PC-3 (cell line): ENCODE data around the gene RXRB.

Experiments used
- EZH2phosphoT487 ChIP-seq: fragments of 300-600 bp; sonication (generic); IDR thresholded peaks from 2 replicates; pipeline ENCODE4 v1.6.1; 2018; ENCODE audit warnings: mild to moderate bottlenecking, antibody characterized with exemption, low read length, borderline replicate concordance
- TF ChIP-seq, protein P1 (sequence below): fragments of 300-600 bp; sonication (generic); conservative IDR thresholded peaks from 2 replicates; pipeline ENCODE4 v1.5.1; 2017; ENCODE audit warnings: antibody characterized with exemption, low read depth, mild to moderate bottlenecking, low read length

DNA sequence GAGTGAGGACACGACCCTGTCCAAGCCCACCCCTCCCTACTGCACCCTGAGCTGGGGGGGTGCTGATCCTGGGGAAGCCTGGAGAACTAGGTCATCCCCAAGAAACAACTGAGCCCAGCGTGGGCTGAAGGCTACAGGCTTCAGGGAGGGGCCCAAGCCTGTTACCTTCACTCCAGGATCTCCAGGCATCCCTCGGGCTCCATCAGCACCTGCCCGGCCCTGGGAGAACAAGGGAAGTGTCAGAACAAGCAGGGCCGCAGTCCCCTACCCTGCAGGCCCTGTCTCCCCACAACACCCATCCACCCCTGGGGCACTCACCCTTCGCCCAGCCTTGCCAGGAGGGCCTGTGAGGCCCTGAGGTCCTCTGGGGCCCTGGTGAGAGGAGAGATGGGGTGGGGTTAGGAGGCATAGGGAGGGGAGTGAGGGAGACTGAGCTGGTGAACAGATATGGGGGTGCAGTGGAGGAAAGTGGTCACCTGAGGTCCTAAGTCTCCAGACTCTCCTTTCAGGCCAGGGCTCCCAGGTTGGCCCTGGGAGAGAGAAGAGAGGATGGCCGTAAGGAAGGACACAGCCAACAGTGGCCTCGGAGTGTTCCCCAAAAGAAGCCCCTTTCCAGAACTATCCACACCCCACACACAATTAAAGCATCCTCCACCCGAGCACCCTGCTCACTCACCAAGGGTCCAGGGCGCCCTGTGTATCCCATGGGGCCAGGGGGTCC lies 21.6 kb downstream of the RXRB start:
- TF ChIP-seq, protein P1, sequence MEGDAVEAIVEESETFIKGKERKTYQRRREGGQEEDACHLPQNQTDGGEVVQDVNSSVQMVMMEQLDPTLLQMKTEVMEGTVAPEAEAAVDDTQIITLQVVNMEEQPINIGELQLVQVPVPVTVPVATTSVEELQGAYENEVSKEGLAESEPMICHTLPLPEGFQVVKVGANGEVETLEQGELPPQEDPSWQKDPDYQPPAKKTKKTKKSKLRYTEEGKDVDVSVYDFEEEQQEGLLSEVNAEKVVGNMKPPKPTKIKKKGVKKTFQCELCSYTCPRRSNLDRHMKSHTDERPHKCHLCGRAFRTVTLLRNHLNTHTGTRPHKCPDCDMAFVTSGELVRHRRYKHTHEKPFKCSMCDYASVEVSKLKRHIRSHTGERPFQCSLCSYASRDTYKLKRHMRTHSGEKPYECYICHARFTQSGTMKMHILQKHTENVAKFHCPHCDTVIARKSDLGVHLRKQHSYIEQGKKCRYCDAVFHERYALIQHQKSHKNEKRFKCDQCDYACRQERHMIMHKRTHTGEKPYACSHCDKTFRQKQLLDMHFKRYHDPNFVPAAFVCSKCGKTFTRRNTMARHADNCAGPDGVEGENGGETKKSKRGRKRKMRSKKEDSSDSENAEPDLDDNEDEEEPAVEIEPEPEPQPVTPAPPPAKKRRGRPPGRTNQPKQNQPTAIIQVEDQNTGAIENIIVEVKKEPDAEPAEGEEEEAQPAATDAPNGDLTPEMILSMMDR: no peak
- TF ChIP-seq EZH2phosphoT487: no peak
